Gastrocnemius medialis (tissue), 4 donors: ENCODE measurements around the gene BLOC1S2. TPM values are rescaled to one million over a fixed set of nuclear protein-coding genes. Genes with fewer than 3 reads are reported as not detected.

ENCODE experiments used
- ATAC-seq, 2 donors: fragments of 150-250 bp; one replicate each; pipeline ENCODE4 v1.9.1; 2016
- DNase-seq, 2 donors: peaks; one replicate each; pipeline ENCODE4 v3.0.0-alpha.2; 2019
- H3K27ac ChIP-seq, 4 donors: fragments of 200-600 bp; sonication (generic); 1 replicate in 1 of 4; 2 replicates in 3 of 4; pipeline ENCODE4 v1.5.1; 2016 to 2018; ENCODE audit warnings: mild to moderate bottlenecking in 2 of 4, moderate library complexity in 1 of 4
- H3K27me3 ChIP-seq, 3 donors: fragments of 200-600 bp; sonication (generic) in 2 of 3; 1 replicate in 1 of 3; 2 replicates in 2 of 3; pipeline versions ENCODE4 v1.5.1 to v1.6.0; 2016 to 2019; ENCODE audit warnings: mild to moderate bottlenecking in 1 of 3, moderate library complexity in 1 of 3
- H3K36me3 ChIP-seq, 2 donors: fragments of 200-600 bp; sonication (generic) in 1 of 2; one replicate each; pipeline ENCODE4 v1.5.1; 2017 to 2018
- H3K4me1 ChIP-seq, 2 donors: fragments of 200-600 bp; sonication (generic) in 1 of 2; one replicate each; pipeline ENCODE4 v1.5.1; 2016 to 2017; ENCODE audit warnings: mild to moderate bottlenecking in 2 of 2
- H3K4me3 ChIP-seq, 4 donors: fragments of 200-600 bp; sonication (generic) in 3 of 4; 1 replicate in 1 of 4; 2 replicates in 3 of 4; pipeline ENCODE4 v1.5.1; 2016 to 2019; ENCODE audit warnings: mild to moderate bottlenecking in 2 of 4
- H3K9me3 ChIP-seq, 3 donors: fragments of 200-600 bp; sonication (generic) in 2 of 3; 1 replicate in 1 of 3; 2 replicates in 2 of 3; pipeline ENCODE4 v1.5.1; 2016 to 2019
- POLR2A ChIP-seq, 2 donors: fragments of 450-650 bp; IDR thresholded peaks; one replicate each; pipeline ENCODE4 v1.6.1; 2017; ENCODE audit warnings: antibody characterized with exemption in 2 of 2, mild to moderate bottlenecking in 2 of 2, moderate library complexity in 2 of 2
- in situ Hi-C, 4 donors: fragments of 200-750 bp; cut with MboI; loops; one replicate each; pipeline versions ENCODE4 v1.15.0 to v1.8.0; 2017; ENCODE audit warnings: low sequenced_read_pairs in 4 of 4
- intact Hi-C: fragments of 100-400 bp; cut with DNase I; formaldehyde crosslinking; loops from one replicate; pipeline ENCODE4 v1.15.1; 2023; ENCODE audit warnings: low total_unique reads
- total RNA-seq, 4 donors: library from RNA; depleted of rRNA; stranded (reverse); fragments of >200 nt; gene quantifications; one replicate each; pipeline versions ENCODE4 v1.1.0 to v1.2.3, GENCODE V29; 2016
- TF ChIP-seq, protein P1 (sequence below), 5 experiments: fragments of 450-650 bp in 3 of 5; fragments of 200-600 bp in 2 of 5; sonication (generic) in 2 of 5; IDR thresholded peaks in 4 of 5; conservative IDR thresholded peaks in 1 of 5; 1 replicate in 4 of 5; 2 replicates in 1 of 5; pipeline ENCODE4 v1.5.1; 2016 to 2019; ENCODE audit warnings: antibody characterized with exemption in 5 of 5, mild to moderate bottlenecking in 3 of 5, moderate library complexity in 3 of 5

The BLOC1S2 gene
- total RNA-seq, 4 donors from 2014 or later: 60.4 to 114 (median 75.1) TPM

- intact Hi-C loops (loop anchor here (1.0 to 2.0 kb wide), 2 partner anchors 44 to 57 kb away; partner anchors contain the start of genes BLOC1S2 and ERLIN1), in situ Hi-C loops (no loop called here)
- no peak for ATAC-seq
- DNase-seq: no peak
- H3K4me3 ChIP-seq: peak overlapping the region; percentile 73 to 96 (median 86)
- peaks cover 3 to 38% of the 10 kb centered on the region in 2 donors for H3K36me3 ChIP-seq
- H3K27me3 ChIP-seq: no peaks in the 10 kb centered on the region
- no peaks in the 10 kb centered on the region for H3K9me3 ChIP-seq
- no peak for TF ChIP-seq POLR2A (IDR thresholded peaks at IDR 0.05)
- TF ChIP-seq, protein P1, sequence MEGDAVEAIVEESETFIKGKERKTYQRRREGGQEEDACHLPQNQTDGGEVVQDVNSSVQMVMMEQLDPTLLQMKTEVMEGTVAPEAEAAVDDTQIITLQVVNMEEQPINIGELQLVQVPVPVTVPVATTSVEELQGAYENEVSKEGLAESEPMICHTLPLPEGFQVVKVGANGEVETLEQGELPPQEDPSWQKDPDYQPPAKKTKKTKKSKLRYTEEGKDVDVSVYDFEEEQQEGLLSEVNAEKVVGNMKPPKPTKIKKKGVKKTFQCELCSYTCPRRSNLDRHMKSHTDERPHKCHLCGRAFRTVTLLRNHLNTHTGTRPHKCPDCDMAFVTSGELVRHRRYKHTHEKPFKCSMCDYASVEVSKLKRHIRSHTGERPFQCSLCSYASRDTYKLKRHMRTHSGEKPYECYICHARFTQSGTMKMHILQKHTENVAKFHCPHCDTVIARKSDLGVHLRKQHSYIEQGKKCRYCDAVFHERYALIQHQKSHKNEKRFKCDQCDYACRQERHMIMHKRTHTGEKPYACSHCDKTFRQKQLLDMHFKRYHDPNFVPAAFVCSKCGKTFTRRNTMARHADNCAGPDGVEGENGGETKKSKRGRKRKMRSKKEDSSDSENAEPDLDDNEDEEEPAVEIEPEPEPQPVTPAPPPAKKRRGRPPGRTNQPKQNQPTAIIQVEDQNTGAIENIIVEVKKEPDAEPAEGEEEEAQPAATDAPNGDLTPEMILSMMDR (IDR thresholded peaks at IDR 0.05 in 4 of 5, conservative IDR thresholded peaks at IDR 0.05 in 1 of 5): no peak
- peaks cover 14 to 16% of the 10 kb centered on the region in 2 donors for H3K4me1 ChIP-seq
- peak overlapping the region; percentile 80 to 87 (median 83) for H3K27ac ChIP-seq
Measured at GRCh38 chr10:100229819-100230422, 56.6 kb downstream of the BLOC1S2 start.

DNA sequence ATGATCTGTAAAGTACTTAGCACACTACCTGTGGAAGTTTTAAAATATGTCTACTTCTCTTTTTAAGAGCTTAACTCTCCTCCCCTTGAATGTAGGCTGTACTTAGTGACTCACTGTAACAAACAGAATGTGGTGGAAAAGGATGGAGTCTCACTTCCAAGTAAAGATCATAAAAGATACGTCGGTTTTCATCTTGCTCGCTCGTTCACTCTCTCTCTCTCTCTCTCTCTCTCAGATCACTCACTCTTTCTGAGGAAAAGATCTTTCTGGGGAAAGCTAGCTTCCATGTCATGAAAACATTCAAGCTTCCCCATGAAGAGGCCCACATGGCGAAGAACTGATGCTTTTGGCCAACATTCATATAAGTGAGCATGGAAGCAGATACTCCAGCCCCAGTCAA, 62.6 kb downstream of the BLOC1S2 start:
- intact Hi-C loops (no loop called here), in situ Hi-C loops (no loop called here)
- ATAC-seq (no peak), DNase-seq (no peak)
- TF ChIP-seq, protein P1 (IDR thresholded peaks at IDR 0.05 in 4 of 5, conservative IDR thresholded peaks at IDR 0.05 in 1 of 5): no peak
- no peak for TF ChIP-seq POLR2A (IDR thresholded peaks at IDR 0.05)
- H3K27ac ChIP-seq: no peak overlapping the region
- no peaks in the 10 kb centered on the region for H3K9me3 ChIP-seq
- peaks cover 9% of the 10 kb centered on the region in 2 donors for H3K4me1 ChIP-seq
- peaks cover 3 to 69% of the 10 kb centered on the region in 2 donors for H3K36me3 ChIP-seq
- no peaks in the 10 kb centered on the region for H3K27me3 ChIP-seq
- H3K4me3 ChIP-seq: no peak overlapping the region

Other genes starting within 250 kb of the BLOC1S2 start
- under 1 TPM in 1 of 4 donors, not detected in 3; 0.20 TPM for gene CPN1, start 204.8 kb downstream of the BLOC1S2 start, total RNA-seq
- gene ERLIN1, start 100.7 kb downstream of the BLOC1S2 start, total RNA-seq: 1 to 10 TPM; 5.3 to 8.5 (median 7.3) TPM
- 10 to 100 TPM; 19.4 to 31.4 (median 23.5) TPM for gene CHUK, start 57.1 kb downstream of the BLOC1S2 start, total RNA-seq
- 10 to 100 TPM; 11.6 to 13.8 (median 13.0) TPM for gene CWF19L1, start 19.0 kb downstream of the BLOC1S2 start, total RNA-seq
- gene PKD2L1, start 43.5 kb upstream of the BLOC1S2 start, total RNA-seq: not detected
- gene SCD, start 60.6 kb upstream of the BLOC1S2 start, total RNA-seq: 1 to 10 TPM; 1.1 to 1.9 (median 1.6) TPM
- gene WNT8B, start 176.3 kb upstream of the BLOC1S2 start, total RNA-seq: not detected
- 1 to 10 TPM; 1.7 to 3.8 (median 2.1) TPM for gene SEC31B, start 233.2 kb upstream of the BLOC1S2 start, total RNA-seq
- gene NDUFB8, start 243.2 kb upstream of the BLOC1S2 start, total RNA-seq: 100 to 1,000 TPM; 170 to 229 (median 219) TPM
- 10 to 100 TPM; 21.6 to 25.7 (median 24.0) TPM for gene HIF1AN, start 249.3 kb upstream of the BLOC1S2 start, total RNA-seq